Activated CD4-positive, alpha-beta T cell treated with anti-CD3 and anti-CD28 coated beads for 48 hours (primary cell): ENCODE results near the gene SMAD6.

Experiments used
- DNase-seq: peaks from one replicate; pipeline ENCODE4 v3.0.0-alpha.2; 2020

Gene SMAD6

DNA sequence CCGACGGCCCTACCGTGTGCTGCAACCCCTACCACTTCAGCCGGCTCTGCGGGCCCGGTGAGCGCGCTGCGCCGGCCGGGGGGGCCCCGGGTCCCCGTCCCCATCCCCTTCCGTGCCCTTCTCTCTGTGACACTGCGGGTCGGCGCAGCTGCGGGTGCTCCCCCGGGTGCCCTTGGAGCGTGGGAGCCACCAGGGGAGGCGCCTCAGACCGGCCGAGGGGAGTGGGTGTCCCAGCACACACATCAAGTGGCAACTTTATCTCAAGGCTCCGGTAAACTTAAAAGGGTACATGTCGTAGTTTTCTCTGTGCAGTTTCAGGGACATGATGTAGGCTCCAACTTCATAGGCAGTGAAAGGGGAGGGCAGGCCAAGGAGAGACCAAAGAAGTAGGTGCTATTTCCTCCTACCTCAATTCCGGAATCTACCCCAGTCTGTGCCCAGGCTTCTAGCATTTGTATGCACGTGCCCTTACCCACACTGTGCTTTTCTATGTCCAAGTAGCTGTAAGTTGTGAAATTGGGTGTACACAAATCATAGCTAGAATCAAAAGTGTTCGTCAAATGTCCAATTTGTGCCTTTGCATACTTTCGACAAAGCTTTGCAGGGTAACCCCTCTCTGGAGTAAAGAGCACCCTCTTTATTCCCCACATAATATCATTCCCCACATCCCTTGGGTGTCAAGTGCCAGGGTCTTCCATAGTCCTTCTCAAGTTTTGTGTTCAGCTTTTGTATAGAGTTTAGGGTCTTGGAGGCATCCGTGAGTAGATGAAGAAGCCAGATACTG, 2.2 kb downstream of the SMAD6 start:
- no peak for DNase-seq

DNA sequence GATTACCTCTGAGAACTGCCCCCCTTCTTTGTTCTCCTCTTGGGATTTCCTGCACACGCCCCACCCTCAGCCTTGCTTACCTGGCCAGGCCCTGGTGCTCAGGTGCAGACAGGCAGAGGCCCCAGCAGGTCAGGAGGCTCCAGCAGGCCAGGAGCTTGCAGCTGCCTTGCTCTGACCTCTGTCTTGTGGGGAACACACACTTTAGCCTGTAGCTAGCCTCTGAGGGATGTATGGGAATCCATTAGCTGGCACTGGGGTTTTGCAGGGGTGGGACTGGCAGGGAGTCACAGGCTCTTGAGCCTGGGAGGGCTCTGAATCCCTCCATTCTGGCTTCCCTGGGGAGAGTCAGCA, 2.7 kb downstream of the SMAD6 start:
- DNase-seq: no peak

DNA sequence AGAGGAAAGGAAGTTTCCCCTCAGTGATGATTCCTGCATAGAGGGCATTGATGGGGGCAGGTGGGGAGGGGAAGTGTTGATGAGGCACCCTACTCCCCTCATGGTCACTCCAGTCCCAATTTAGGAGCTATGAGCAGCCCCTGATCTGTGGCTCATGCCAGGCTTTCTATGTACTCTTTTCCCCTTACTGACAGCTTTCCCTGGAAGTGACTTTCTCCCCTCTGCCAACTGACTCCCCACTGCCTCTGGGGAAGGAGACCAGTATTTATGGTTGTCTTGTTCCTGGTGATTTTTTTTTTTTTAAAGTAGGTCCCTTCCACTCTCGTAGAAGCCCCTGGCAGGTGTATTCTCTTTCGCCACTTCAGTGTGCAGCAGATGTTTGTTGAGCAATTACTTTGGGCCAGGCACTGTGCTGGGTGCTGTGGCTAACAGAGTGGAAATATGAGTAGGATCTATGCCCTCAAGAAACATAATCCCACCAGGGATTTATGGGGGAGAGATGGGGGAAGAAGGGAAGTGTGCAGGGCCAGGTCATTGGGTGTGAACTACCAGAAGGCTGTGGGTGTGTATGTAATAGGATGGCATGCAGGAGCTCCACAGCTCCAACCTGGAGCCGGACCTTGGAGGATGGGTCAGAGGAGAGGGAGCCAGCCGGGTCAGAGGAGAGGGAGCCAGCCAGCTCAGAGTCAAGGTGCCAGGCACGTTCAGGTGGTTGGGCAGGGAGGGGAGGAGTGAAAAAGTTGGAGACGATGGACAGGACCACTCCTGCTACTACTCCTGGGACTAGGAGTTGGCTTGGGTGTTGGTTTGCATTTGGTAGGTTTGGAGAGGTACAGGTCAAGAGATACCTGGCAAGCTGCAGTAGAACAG, 3.5 kb downstream of the SMAD6 start:
- no peak for DNase-seq

DNA sequence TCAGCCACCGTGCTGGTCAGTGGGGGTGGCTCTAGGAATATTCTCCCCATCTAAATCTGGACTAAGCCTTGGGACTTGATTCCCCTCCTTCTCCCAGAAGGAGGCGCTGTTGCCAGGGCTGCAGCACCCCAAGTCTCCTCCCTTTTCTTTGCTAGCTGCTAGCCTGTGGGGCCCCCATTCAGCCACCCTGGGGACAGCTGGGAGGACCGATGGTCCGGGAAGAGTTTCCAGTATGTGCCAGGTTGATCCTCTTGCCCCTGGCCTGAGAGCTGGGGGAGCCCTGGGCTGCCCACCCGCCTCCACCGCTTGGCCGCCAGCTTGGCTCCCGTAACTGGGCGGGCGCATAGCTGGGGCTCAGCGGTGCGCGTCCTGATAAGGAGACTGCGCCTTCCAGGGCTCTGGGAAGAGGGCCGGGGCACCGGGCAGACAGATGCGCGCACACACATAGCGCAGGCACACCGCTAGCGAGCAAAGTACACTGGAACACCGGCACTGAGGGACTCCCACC, 4.2 kb downstream of the SMAD6 start:
- no peak for DNase-seq

DNA sequence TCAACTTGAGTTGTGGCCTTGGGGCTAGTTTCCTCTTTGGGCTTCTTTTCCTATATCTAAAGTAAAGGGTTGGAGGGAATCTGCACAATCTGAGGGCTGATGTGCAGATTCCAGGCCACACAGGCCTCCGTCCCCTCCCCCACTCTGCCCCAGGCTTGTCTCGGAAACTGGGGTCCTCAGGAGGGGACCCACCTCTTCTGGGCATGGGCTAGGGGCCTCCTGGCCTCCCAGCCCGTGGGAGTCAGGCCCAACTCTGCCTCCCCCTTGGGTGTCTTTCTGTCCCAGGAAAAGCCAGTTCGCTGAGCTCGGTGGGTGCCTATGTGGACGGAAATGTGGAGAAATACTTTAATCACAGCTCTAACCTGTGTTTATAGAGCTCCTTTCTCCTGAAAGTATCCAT, 4.8 kb downstream of the SMAD6 start:
- DNase-seq: no peak

DNA sequence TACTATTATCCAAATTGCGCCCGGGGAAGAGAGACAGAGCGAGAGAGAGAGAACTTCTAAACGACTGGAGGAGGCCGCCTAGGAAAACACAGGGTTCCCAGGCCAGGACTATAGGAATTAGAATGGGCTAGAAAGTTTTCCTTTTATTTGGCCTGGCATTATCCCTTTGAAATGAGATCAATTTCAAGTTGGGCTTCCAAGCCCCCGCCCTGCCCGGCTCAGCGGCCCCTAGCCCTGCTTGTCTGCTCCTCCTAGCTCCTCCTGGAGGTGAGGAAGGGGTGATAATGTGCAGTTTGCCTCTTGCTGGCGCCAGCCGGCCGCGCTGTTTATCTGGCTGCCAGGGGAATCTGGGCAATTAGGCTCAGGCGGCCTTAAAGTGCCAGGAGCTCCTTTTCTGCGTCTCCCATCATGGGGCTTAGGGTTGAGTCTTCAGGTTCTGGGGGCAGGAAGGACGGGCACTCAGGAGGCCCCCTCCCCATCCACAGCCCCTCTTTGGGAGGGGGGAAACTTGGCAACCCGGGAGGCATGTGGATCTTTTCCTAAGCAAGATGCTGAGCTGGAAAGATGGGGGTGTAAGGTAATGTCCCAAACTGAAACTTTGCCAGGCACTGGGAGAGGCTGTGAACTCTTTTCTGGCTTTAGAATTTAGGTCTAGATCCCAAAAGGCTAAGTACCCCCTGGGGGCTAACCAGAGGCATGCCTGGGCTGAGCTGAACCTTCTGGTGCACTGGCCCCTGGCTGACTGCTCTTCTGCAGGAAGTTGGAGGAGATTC, 5.5 kb downstream of the SMAD6 start:
- no peak for DNase-seq

DNA sequence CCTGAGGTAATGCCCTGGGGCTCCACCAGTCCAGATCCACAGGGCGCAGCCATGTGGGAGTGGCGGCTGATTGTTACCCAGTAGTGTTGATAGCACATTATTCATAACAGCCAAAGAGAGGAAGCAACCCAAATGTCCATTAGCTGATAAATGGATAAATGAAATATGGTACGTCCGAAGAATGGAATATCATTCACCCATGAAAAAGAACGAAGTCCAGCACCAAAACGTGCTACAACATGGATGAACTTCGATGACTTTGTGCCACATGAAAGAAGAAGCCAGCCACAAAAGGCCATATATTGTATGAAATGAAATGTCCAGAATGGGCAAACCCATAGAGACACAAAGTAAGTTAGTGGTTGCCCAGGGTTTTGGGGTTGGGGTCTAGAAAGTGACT, 6.4 kb downstream of the SMAD6 start:
- no peak for DNase-seq

DNA sequence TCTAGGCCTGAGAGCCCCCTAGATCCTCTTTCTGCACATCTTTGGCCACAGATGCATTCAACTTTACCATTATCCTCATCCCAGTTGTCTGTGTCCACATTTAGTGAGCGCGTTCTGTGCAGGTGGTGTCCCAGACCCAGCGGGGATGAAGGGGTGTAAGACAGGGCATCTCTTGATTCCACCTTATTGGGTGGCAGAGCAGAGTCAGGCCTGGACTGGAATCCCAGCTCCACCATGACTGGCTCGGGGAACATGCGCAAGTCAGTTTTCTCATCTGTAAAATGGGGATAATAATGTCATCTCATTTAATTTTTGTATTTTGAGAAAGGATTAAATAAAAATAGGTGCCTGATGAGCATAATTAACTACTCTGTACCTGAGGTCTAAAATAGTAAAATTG, 7.8 kb downstream of the SMAD6 start:
- no peak for DNase-seq

DNA sequence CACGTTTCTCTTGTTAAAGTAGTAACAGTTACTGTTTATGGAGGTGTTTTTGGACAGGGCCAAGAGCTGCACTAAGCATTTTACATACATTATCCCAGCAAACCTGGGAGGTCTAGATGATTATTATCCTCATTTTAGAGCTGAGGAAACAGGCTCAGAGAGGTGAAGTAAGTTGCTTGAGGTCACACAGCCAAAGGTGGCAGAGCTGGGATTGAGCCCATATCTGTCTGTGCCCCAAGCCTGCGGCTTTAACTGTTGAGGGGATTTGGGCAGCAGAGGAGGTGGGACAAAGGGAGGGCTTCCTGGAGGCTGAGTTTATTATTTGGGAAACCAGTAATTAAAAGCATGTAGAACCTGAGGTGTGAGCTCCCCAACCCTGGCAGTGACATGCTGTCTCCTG, 9.2 kb downstream of the SMAD6 start:
- no peak for DNase-seq

DNA sequence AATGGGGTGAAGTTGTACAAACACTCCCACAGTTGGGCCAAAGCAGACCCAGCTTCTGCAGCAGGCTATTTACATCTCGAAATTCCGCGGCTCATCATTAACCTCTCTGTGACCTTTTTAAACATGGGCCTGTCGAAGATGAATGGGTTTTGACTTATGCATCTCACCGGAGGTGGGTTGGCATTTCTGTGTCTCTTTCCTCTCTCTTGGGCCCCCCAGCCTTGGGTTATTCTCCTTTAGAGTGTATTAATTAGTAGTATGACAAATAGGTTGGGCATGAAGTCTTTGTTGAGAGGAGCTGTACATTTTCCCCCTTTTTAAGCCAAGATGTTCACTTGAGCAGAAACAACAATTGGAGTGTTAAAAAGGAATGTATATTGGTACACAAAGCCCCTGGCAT, 9.8 kb downstream of the SMAD6 start:
- no peak for DNase-seq

DNA sequence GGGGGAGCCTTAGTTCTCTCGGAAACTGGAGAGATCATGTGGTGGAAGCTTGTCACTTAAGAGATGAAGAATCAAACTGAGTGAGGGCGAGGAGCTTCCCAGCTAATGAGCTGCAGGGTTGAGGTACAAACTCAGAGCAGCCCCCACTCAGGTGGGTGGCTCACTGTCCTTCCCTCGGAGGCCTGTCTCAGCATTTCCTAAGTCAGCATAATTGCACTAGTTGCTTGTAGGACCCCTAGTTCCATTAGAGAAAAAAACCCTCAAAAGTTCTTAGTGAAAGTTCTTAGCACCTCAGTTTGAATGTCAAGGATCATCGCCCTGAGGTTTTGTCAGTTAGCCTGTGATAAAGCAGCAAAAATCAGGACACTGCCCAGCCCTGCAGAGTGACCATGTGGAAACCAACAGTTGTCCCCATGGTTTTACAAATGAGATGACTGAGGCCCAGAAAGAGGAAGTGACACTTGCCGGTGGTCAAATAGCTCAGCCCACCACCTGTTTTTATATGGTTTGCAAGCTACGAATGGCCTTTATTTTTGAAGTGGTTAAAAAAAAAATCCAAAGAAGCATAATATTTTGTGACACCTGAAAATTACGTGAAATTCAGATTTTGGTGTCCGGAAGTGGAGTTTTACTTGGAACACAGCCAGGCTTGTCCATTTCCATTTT, 11.9 kb downstream of the SMAD6 start:
- no peak for DNase-seq

DNA sequence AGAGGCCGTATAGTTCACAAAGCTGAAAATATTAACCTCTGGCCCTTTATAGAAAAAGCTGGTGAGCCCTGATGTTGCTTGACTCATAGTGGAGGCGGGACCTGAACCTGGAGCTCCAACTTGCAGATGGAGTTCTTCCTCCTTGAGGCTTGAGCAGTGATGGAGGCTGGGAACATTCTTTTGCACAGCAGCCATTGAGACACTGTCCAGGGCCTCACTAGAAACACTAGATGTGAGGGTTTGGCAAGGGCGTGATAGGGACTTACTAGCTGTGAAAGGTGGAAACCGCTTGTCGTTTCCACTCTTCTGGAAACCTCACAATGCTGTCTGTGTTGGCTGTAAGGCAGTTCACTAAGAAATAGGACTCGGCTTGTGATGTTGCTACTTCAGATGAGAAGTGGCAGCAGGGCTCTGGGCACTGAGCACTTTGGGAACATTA, 12.5 kb downstream of the SMAD6 start:
- DNase-seq: no peak

DNA sequence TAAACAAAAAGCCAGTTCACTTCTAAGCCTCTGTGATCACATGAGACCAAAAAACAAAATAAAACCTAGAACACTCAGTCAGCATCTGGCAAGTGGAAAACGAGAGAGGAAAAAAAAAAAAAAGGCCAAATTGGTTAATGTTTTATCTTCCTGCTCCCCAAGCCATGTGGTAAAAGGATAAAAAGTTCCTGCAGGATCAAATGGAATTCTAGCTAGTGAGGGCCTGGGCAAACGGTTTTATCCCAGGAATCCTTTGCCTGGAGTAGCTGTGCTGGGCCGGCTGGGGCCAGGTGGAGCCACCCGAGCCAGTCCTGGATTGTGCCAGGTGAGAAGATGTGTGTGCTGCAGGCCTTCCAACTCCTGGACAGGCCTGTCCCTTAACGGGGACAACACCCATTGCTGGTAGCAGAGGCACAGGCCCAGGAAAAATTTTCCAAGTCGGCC, 13.2 kb downstream of the SMAD6 start:
- no peak for DNase-seq

DNA sequence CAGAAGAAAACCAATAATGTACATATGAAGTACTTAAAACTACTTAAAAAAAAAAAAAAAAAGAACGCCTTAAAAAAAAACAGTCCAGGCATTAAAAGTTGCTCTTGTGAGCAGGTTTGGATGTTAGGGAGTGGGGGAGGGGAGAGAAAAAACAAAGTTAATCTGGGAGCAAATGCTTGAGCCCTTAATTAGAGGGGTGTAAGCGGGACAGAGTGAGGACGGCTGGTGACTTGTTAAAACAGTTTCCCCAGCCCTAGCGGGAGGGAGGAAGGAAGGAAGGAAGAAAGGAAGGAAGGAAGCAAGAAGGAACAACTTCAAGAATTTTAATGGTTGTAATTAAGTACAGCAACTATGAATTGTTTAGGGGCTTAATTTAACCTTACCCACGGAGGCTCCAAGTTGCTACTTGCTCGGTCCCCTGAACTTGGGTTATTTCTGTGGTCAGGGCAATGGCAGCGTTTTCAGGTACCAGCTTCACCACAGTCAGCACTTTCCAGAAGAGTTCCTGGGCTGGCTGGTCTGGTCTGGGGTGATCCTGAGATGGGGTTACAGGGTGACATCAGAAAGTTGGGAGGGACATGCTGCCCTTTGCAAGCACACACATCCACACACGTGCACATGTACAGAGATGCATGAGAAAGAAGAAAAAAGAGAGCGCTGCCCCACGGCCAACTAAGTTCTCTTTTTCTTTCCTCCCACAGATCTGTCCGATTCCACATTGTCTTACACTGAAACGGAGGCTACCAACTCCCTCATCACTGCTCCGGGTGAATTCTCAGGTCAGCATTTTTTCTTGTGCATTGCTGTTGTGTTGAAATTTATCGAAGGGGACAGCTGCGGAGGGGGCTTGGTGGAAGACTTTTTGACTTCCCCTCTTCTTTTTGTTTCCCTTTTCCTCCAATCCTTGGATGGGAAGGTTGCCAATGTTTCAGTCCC, 14.0 kb downstream of the SMAD6 start:
- DNase-seq: no peak

DNA sequence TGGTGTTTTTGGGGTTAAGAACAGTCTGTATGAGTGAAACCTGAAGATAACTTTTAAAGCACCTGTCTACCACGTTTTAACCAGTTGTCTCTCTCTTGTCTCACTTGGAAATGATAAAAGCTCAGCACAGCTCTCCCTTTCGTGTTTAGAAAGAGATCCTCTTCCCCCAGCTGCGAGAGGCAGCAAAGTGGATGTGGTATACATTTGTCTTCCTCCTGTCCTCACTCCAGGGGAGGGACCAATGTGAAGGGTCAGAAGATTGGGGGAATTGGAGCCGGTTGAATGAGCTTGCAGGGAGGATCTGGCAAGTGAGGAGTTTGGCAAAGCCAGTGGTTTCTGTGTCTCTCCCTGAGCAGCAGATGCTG, 14.6 kb downstream of the SMAD6 start:
- no peak for DNase-seq

DNA sequence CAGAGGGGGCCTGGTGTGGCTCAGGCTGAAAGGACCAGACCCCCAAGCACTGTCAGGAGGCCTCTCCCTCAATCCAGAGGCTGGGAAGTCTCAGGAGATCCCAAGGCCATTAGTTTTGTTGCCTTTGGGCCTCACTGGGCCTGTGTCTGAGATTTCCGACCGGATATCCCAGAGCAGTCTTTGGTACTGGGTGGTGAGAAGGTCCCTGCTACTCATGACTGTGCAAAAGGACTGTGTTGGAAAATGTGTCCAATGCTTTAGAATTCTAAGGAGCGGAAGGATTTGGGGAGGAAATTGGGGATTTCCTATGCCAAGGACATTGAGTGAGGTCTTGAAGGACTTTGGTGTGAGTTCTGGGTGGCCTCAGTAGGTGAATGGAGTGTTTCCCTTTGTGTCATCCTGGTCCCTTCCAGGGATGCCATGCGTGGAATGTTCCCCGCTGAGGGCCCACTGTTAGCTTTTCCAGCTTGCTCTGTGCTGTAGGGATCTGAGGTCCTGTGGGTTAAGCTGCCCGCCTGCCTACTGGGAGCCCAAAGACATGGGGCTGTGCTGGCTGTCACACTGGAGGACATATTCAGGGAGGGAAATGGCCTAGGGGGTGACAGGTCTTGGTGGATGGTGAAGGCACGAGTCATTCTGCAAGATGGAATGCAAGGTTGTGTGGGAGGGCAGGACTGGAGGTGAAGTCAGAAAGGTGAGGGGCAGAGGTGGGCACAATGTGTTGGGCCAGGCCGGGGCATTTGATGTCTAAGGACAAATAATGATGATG, 16.4 kb downstream of the SMAD6 start:
- DNase-seq: no peak

DNA sequence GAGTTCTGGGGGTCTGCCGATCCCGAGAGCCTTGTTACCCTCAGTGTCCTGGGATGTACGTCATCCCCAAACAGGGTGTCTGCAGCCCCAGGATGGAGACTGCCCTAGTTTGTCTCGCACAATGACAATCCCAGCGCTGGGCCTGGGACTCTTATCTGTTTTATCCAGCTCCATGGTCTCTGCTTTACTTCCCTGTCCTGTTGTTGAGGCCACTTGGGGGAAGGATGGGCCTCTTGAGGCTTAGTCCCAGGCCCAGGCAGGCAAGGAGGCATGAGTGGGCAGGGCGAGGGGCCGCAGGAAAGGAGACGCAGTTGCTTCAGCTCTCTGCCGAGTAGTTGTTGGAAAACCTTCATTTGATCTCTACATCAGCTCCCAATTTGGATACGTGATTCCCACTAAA, 17.4 kb downstream of the SMAD6 start:
- no peak for DNase-seq

DNA sequence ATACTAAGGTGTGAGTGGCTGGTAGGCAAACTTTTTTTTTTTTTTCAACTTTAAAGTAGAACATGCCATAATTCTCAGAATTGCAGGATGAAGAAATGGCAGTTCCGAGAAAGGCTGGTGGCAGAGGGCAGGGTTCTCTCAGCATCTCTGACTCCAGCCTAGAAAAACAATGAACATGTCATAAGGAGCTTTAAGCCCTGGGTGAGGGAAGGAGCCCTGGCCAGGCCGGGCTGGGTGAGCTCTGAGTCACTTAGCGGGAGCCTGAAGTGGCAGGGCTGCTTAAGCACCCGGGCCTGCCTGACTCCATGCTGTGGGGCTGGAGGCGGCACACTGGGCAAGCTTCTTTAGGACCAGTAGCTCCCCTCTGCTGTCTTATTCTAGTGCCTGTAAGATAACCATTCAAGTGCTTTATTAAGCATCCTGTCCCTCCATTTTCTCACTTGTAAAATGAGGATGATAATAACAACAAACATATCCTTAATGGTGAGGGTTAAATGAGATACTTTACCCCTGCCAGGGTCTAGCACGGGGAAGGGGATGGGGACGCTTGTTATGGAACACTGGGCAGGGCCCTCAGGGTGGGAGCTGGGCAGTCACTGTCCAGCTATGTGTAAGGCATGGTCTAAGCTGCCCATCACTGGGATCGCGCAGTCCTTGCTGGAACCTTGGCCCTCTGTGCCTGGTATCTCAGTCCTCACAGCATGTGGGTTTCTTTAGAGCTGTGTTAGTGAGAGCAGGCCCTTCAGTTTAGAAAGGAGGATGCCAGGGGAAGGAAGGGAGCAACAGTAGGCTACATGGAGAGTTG, 18.4 kb downstream of the SMAD6 start:
- DNase-seq: peak; percentile 34

DNA sequence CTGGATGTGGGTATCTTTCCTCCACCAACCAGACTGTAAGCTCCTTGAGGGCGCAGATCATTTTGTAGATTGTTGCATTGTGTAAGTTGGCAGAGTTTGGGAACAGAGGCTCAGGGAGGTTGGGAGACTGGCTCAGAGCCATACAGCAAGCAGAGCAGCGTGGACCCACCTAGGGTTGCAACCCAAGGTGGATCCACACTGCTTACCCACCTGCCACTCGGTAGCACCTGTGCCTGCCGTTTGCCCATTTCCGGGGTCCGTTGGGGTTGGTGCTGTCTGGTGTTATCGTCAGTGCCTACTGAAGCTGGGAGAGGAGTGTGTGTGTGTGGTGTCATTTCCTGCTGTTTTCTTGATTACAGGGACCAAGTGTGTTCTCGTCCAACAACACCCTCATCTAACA, 19.0 kb downstream of the SMAD6 start:
- no peak for DNase-seq

DNA sequence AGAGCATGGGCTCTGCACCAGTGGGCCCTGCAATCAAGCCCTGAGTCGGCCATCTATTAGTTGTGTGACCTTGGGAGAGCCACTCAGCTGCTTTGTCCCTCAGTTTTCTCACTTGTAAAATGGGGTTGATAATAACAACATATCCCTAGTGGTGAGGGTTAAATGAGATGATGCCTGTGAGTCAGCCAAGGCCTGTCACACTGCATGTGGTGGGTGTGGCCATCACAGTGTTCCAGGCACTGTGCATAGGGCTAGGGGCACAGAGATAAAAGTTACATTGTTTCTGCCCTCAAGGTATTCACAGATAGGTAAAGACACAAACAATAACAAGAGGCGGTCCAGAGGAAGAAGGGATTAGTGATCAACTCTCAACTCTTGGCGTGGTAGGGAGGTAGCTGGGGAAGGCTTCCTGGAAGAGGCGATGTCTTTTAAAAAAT, 19.5 kb downstream of the SMAD6 start:
- peak; percentile 15 for DNase-seq
